ENCODE measurements around the gene CPT1B. TPM values are rescaled to one million over a fixed set of nuclear protein-coding genes. Genes with fewer than 3 reads are reported as not detected.

CPT1B gene
- total and polyA plus RNA-seq, 2 of the 4 experiments (the other 2 are of a cell fraction): 0.36 to 1.8 TPM

DNA sequence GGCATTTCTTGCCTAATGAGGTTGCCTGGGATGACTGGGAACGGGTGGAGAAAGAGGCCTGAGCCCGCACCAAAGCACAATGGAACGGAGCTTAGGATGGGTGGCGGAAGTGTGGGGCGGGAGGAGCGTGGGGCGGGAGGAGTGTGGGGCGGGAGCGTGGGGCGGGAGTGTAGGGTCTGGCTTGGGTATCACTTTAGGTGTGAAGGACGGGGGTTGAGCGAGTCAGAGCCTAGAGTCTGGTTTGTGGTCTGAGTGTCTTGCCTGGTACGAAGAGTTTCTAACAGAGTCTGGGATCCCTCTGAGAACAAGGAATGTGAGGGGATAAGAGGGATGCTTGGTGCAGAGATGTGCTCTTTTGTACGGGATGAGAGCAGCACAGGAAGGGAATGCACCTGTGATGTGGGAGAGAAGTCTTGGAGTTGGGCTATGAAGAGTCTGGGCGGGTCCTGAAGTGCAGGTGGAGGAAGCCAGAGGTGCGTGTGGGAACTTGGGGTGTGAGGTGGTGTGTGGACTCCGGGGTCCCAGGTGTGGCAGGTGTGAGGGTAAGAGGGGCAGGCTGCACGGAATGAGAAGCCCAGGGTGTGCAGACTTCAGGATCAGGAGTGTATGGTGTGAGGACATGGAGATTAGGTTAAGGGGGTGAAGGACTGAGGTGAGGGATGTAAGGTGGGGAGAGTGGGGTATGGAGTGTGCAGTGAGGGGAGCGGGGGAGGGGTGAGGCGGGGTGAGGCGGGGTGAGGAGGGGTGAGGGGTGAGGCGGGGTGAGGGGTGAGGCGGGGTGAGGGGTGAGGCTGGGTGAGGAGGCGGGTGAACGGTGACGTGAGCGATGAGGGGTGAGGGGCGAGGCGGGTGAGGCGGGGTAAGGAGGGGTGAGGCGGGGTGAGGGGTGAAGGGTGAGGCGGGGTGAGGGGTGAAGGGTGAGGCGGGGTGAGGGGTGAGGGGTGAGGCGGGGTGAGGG lies 16.5 kb downstream of the CPT1B start (continued):
- TF ChIP-seq RCOR1 (IDR thresholded peaks at IDR 0.05; ENCODE audit: insufficient replicate concordance, low read length): no peak

DNA sequence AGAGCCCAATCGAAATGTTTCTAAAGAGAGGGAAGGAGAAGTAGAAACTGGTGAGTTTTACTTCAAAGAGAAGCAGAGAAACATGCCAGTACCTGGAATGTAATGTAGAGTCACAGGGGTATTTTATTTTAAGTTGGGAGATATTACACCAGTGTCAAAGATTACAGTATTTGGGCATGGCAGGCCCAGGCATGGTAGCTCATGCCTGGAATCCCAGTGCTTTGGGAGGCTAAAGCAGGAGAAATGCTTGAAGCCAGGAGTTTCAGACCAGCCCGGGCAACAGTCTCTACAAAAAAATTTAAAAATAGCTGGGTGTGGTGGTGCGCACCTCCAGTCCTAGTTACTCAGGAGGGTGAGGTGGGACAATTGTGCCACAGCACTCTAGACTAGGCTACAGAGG lies 18.2 kb downstream of the CPT1B start:
- Histone ChIP-seq H3K9ac (ENCODE audit: low read depth, low read length) (no peak overlapping the region), H4K91ac (ENCODE audit: insufficient read depth, low read depth, low read length) (no peak overlapping the region), H3K4ac (ENCODE audit: low read depth, low read length) (no peak overlapping the region), H3K56ac (ENCODE audit: extremely low read depth, insufficient read depth, low read length) (no peak overlapping the region), H3K36me3 (ENCODE audit: control insufficient read depth, insufficient read depth, low read length) (no peaks in the 10 kb centered on the region), H4K5ac (ENCODE audit: low read depth, low read length) (no peak overlapping the region), H3K4me3 (ENCODE audit: insufficient read depth, low read depth, low read length) (no peak overlapping the region), H2BK15ac (ENCODE audit: low read depth, low read length) (no peak overlapping the region), H2AK9ac (replicated peaks; ENCODE audit: low read depth, low read length, poor library complexity) (no peak overlapping the region), H3K14ac (replicated peaks; ENCODE audit: low read depth, low read length) (no peak overlapping the region), H3K18ac (ENCODE audit: low read depth, low read length) (no peak overlapping the region), H2BK120ac (ENCODE audit: low read depth, low read length) (no peak overlapping the region), H3K27ac (ENCODE audit: insufficient read depth, low read length) (no peak overlapping the region), H4K20me1 (ENCODE audit: insufficient read depth, low read length) (no peaks in the 10 kb centered on the region), H3K27me3 (ENCODE audit: control insufficient read depth, insufficient read depth, low read length) (peaks cover 31% of the 10 kb centered on the region), H2AK5ac (ENCODE audit: low read depth, low read length) (no peak overlapping the region), H3K79me1 (ENCODE audit: low read depth in 1 of 2, low read length in 2 of 2) (no peaks in the 10 kb centered on the region), H3K23ac (ENCODE audit: low read depth, low read length) (no peak overlapping the region), H3K4me1 (ENCODE audit: control insufficient read depth, insufficient read depth, low read length) (no peaks in the 10 kb centered on the region), H2AFZ (replicated peaks; ENCODE audit: low read length, poor library complexity) (no peak overlapping the region), H2BK20ac (ENCODE audit: low read depth, low read length) (no peak overlapping the region), H3K9me3 (ENCODE audit: control insufficient read depth, insufficient read depth, low read length) (no peaks in the 10 kb centered on the region), H3K4me2 (ENCODE audit: low read depth, low read length) (no peak overlapping the region), H4K8ac (ENCODE audit: low read depth in 2 of 2, low read length in 2 of 2) (no peak overlapping the region), H3K9me1 (ENCODE audit: insufficient read depth, low read length) (0 out of 2 replicates have a peak, but pooled peaks cover 4% of the 10 kb centered on the region), H2BK5ac (ENCODE audit: low read depth, low read length, poor library complexity, severe bottlenecking) (no peak overlapping the region)
- intact Hi-C loops (cut with micrococcal nuclease) (no loop called here), dilution Hi-C loops (cut with HindIII; ENCODE audit: low sequenced_read_pairs, unreplicated experiment) (no loop called here), in situ Hi-C loops (cut with MboI; ENCODE audit: low sequenced_read_pairs) (no loop called here)
- ATAC-seq (ENCODE audit: low read depth) (no peak), DNase-seq (no peak)
- WGBS, 2 experiments (ENCODE audit: extremely low coverage in 2 of 2, insufficient read length in 1 of 2): no CpG with 5 or more reads among the region's 3 CpGs
- CTCF ChIA-PET: interaction anchor here (0.6 to 1.2 kb wide), 3 partner anchors 51 to 87 kb away, joined by 3 to 4 read pairs (median 3); no protein-coding TSS in a partner anchor
- TF ChIP-seq BHLHE40 (IDR thresholded peaks at IDR 0.05; ENCODE audit: low read depth, low read length) (no peak), MAFK (IDR thresholded peaks at IDR 0.05; ENCODE audit: low read depth, low read length) (no peak), RFX5 (IDR thresholded peaks at IDR 0.05; ENCODE audit: low read depth, low read length) (no peak)
- TF ChIP-seq, protein P1, sequence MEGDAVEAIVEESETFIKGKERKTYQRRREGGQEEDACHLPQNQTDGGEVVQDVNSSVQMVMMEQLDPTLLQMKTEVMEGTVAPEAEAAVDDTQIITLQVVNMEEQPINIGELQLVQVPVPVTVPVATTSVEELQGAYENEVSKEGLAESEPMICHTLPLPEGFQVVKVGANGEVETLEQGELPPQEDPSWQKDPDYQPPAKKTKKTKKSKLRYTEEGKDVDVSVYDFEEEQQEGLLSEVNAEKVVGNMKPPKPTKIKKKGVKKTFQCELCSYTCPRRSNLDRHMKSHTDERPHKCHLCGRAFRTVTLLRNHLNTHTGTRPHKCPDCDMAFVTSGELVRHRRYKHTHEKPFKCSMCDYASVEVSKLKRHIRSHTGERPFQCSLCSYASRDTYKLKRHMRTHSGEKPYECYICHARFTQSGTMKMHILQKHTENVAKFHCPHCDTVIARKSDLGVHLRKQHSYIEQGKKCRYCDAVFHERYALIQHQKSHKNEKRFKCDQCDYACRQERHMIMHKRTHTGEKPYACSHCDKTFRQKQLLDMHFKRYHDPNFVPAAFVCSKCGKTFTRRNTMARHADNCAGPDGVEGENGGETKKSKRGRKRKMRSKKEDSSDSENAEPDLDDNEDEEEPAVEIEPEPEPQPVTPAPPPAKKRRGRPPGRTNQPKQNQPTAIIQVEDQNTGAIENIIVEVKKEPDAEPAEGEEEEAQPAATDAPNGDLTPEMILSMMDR (conservative IDR thresholded peaks at IDR 0.05; ENCODE audit: low read depth, low read length): no peak
- no TSS peak for BruUV-seq (replicated peaks)
- POLR2A ChIA-PET (ENCODE audit: unreplicated experiment): no interaction called here

Data from IMR-90 (cell line).